Right renal pelvis (tissue), 4 donors: Measurements from ENCODE around the gene CEBPA. TPM values are rescaled to one million over a fixed set of nuclear protein-coding genes. Genes with fewer than 3 reads are reported as not detected.

Experiments used
- DNase-seq, 4 donors: peaks; one replicate each; pipeline ENCODE4 v3.0.0-alpha.2; 2013; ENCODE audit warnings: low read depth in 4 of 4, low spot score in 3 of 4, missing footprints in 1 of 4
- polyA plus RNA-seq, 4 donors: library from polyadenylated mRNA; unstranded; fragments of 120-200 nt; gene quantifications; one replicate each; pipeline ENCODE4 v1.2.1, GENCODE V29; 2013; ENCODE audit not compliant: insufficient read length in 4 of 4

Gene CEBPA
- polyA plus RNA-seq, 4 donors, result 3.1 to 5.5 (median 4.1) TPM

DNA sequence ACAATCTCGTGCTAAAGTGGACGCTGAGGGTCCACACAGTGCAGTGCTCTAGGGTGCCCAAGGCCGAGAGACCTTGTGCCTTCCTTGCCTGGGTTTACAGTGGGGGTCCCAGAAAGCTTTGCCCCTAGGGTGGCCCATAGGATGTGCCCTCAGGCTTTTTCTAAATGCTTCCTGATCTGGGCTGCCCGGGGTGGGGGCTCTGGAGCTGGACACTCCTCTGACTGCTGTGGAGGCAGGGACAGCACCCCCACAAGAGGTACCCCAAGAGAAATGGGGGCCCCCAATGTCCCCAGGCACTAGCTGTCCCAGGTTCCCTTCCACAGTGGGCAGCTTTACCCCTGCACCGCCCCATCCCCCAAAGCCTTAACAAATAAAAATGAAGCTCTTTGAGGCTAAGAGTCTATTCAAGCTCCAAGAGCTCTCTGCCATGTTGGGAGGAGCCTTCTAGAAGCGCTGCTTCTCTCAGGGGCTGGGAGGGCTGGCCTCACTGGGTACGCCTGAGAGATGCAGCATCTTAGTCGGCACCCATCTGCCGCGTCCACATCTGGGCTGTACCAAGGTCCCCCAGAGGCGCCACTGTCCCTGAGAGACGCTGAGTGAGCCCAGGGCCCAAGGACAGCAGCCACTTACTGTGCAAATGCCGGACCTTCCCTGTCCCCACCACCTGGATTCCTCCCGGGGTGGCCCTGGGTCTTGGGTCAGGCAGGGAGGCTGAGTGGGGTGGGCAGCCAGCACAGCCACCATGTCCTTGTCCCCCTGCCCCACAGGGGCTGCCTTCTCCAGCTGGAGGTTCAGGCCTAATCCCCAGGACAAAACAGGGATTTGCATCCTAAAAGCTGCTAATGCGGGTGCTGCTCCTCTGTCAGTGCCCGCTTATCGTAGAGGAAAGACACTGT is 27.4 kb downstream of the CEBPA start:
- no peak for DNase-seq

DNA sequence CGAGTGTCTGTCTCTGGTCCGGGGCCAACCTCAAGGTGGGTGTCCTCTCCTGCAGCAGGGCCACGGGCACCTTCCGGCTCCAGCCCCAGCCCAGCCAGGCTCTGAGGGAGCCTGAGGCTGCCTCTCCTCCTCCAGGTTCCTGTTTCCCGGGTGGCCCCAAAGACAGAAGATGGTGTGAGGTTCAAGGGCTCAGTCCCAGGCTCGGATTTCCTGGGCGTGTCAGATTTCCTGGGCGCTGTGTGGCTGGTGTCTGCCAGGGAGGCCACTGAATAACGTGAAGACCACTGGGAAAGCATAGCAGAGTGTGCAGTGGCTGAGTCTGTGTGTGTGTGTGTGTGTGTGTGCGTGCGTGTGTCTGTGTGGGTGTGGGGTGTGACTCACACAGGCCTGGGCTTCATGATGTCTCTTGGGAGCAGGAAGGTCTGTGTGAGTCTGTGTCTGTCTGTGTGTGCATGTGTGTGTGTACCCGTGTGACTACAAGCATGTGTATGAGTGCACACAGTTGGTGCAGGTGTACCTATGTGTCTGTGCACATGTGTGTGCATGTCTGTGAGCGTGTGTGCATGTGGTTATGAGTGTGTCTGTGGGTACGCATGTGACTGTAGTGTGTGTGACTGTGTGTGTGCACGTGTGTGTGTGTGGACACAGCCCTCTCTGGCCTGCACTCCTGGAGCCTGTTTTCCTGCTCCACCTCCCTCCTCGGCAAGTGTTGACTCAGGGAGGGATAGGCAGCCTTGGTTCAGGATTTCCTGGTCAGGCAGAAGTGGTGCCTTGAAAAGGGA is 28.3 kb downstream of the CEBPA start:
- DNase-seq, result no peak

DNA sequence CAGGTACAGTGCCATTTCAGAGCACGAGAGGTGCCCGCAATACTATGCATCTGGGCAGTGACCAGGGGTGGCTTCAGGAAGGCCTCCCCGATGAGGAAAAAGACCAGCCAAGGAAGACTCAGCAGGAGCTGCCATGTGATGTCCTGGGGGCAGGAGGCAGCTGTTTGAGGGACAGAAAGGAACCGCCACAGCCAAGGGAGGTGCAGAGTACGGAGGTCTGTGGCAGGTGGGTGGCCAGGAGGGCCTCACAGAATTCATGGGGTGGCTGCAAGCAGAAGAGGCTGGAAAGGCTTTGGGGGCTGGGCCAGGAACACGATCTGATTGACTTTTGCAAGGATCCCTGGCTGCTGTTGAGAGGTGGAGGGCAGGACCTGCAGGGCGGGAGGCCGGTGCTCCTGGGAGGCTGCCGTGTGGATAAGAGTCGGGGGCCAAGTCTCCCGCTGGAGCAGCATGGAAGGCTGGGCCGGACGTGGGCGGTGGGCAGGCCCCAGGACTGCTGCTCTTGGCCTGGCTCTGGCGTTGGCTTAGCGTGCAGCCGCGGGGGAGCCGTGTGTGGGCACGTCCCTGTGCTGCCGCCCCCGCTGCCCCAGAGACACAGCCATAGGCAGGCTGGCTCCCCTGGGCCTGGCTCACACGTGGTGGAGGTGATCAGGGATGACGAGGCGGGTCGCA is 29.1 kb downstream of the CEBPA start:
- DNase-seq, result no peak

DNA sequence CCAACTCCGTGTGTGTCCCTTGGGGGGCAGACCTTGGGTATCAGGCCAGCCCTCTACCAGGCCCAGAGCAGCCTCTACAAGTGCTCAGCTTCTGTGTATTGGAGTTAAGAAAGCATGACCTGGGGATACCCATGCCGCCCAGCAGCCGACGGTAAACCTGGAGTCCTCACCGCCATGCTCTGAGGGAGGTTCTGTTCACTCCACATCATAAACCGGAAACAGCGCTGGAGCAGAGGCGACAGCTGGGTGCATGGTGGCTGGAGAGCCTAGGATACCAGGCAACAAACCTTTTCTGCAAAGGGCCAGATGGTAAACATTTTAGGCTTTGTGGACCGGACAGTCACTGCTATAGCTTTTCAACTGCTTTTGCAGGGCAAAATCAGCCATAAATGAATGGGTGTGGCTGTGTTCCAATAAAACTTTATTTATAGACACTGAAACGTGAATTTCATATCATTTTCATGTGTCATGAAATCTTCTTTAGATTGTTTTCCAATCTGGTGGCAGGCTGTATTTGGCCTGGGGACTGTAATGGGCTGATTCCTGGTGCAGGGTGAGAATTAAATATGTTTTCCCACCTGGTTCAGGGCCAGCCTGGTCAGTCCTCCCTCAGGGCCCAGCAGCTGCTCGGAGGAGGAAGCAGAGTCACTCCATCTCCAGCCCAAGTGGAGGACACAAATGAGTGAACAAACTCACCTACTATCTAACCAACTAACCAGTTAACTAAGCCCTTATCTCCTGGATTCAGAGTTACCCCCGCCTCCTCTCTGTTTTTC is 30.9 kb downstream of the CEBPA start:
- DNase-seq, result no peak

DNA sequence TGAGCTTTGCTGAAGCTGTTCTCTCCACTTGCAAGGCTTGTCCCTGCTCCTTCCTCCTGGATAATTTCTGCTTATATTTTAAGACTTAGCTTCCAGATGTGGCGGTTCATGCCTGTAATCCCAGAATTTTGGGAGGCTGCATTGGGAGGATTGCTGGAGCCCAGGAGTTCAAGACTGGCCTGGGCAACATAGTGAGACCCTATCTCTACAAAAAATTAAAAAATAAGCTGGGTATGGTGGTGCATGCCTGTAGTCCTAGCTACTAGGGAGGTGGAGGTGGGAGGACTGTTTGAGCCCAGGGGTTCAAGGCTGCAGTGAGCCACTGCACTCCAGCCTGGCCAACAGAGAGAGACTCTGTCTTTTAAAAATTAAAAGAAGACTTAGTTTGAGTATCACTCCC is 31.6 kb downstream of the CEBPA start:
- no peak for DNase-seq

DNA sequence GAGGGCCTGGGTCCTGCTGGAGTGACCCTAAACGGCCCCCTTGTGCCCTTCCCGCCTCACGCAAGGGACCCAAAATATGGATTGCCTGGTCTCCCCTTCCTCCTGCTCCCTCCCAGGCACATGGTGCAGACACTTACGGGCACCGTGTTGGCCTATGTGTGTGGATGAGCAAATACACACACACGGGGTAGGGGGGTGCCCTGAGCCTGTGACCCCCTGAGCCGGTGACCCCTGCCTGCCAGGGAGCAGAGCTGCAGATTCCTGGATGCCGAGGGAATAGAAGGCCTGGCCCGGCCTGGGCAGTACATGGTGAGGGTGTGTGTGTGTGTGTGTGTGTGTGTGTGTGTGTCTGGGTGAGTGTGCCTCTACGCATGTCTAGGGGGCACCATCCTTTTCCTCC is 33.3 kb downstream of the CEBPA start:
- no peak for DNase-seq

DNA sequence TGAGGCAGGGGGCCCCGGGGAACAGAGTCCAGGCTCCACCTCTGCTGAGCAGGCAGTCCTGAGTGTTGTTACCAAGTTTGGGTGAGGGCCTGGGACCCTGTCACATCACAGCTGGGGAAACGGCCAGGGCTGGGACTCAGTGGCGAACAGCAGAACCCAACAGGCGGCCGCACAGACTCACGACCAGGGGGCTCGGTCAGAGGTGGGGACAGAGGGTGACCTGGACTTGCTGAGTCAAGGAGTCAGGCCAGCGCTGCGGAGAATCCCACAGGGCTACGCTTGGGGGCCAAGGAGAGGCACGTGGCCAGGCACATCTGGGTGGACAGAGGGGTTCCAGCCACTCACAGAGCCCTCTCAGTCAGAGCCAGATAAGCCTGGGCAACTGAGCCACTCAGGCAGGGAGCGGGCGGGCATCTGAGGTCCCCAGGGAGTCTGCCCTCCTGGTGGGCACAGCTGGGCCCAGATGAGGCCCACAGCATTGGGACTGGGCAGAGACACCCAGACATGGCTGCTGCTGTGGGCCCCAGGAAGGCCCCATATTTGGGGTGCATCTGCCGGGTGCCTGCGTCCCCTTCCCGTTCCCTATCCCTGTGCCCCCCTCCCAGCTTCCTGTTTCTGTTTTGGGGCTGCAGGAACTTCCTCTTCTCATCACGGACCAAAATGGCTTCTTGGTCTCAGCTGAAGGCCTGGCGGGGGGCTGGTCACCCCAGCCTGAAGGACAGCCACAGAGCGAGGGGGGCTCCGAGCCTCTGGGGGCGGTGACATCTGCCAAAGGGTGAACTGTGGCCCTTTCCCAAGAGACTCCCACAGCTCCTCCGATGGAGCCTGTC is 34.0 kb downstream of the CEBPA start:
- DNase-seq, result no peak

DNA sequence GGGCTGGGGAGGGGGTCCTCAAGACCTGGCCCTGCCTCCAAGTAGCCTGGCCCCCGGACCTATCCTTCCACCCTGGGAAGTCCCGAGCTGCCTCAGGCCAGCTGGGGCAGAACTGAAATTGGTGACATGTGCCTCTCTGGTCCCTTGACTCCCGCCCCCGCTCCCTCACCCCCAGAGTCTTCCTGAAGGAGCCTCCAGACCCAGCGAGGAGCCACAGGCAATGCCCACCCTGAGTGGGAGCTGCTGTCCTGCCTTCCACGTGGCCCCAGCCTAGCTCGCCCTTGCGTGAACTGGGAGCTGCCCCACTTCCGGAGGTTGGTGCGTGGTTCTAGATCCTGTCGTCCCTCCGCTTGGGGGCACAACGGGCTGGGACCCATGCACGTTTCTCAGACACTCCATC is 34.6 kb downstream of the CEBPA start:
- no peak for DNase-seq

DNA sequence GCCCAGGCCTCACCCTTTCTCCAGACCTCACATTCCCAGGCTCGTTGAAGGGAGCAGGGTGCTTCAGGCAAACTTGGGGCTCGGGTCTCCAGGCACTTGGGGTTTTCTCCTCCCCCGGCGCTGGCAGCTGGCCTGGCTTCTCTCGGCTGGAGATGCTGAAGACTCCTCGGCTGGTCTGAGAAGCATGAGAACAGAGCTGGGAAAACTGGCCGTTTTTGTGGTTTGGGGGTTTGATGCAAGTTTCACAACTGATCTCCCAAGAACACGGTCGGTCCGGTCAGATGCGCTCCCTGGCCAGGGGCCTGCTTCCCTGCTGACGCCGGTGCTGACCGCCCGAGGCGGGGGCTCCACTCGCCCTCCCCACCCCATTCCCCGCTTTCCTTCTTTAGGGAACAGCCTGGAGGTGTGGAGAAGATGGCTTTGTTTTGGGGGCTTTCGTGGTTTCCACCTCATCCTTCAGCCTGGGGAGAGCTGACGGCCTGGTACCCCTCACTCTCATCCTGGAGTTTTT is 35.3 kb downstream of the CEBPA start:
- DNase-seq, result no peak

DNA sequence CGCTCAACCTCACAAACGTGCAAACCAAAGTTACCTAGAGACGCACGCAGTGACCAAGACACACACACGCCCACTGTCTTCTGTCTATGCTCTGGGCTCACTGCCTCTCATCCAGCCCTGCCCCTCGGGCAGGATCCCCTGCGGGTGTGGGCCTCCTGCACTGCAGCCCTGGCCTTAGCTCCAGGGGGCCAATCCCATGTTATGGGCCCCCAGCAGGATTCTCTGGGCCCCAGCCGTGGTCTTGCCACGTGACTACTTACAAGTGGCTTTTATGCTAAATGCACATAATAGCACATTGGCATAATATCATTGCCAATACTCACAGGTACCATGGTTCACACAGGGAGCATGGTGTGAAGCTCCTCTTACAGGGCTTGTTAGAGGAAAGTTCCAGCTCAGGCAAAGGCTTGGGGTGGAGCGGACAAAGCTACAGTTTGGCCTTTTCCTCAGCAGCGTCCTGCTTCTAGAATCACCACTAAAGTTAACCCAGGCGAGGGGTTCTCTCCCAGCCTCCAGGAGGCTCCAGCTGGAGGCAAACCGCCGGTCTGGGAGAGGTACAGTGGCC is 37.4 kb downstream of the CEBPA start:
- no peak for DNase-seq

DNA sequence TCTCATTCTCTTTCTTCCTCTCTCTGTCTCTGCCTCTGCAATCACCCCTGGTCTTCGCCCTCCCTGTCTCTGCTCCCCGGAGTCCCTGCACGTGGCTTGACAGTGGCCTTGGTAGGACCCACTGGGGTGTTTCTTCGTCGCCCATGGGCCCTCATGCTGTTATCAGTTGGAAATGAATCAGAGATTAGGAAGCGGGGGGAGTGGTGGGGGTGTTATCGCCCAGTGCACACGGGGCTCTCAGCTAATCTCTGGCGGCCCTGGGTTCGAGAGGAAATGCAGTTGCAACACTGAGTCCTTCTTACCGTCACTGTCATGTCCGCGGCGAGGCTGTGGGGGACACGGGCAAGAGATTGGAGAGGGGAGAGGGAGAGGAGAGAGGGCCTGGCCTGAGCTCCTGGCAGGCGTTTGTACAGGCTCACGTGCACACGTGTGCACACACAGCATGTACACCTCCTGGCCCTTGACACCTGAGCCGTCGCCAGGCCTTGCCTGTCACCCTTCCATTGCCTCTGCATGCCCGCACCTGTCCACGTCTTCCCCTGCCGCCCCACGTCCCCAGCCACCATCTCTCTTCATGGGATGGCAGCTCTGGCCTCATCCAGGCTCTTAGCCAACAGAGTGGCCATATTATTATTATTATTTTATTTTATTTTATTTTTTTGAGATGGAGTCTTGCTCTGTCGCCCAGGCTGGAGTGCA is 38.9 kb downstream of the CEBPA start:
- no peak for DNase-seq

DNA sequence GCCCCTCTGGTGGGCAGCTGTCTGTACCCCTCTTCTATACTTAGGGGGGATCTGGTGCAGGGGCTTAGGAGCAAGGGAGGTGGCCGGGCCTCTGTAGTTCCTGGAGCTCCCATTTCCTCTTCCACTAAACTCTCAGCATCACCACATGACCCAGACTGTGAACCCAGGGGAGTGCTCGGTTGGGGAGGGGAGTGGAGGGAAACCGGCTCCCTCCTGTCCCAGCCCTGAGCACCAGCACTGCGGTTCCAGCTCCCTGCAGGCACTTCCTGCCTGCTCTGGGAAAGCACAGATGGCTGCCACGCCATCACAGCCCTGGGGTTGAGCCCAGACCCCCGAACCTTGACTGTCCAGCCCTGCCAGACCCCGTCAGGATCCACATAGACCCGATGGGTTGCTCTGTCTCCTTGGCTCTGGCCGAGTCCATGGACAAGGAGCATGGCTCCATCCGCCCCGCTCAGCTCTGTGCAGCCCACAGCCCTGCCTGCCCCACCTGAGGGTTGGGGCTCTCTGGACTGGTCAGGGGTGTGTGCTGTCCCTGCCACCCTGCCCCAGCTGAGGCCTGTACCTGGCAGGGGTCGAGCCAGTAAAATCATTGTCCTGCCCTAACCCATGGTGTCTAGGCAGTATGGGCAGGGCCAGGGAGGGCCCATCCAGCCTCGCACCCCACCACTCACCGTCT is 40.7 kb downstream of the CEBPA start:
- DNase-seq, result no peak

DNA sequence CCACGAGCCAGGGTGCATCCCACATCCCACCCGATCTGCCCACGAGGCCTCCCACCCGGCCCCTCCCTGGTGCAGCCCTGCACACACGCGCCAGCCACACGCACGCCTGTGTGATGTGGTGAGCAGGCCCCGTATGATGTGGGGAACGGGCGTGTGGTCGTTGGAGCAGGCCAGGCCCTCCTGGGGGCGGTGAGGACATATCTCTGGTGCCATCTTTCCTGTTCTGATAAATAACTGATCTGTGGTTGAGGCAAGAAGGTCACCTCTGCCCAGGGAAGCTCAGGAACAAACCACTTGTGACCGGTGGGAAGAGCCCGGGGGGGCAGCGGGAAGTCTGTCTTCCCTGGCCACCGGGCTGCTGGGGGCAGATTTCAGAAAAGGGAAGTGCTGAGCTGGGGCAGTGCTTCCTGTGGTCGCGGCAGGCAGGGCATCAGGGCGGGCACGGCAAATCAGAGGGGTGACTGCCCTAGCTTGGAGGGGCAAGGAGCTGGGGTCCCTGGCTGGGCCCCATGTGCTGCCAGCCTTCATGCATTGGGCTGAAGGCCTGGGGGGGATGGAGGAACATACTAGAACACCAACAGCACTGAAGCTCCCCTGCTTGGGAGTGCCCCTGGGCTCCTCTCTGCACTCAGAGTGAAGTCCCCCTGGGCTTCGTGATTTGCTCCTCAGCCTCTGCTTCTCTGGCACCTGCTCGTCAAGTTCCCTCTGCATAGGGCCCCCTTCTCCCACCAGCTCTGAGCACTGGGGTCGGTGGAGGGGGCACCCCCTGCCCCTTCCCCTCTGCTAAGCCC is 41.5 kb downstream of the CEBPA start:
- DNase-seq, result no peak

DNA sequence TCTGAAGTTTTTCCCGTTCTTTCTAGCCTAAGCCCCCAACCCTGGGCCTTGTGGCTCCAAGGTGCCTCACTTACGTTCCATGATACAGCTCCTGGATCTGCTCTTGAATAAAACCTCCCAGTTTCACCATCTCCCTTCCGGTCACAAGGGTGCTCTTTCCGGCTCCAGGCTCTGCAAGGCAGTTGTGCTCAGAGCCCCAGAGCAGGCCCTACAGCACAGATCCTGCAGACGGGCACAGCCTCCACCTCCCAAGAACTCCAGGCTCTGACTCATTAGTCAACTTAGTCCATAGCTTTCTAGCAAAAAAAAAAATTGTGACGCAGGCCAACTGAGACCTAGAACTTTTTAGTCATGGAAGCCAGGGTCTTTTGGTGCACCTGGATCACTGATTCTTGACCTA is 42.8 kb downstream of the CEBPA start:
- DNase-seq, result no peak

DNA sequence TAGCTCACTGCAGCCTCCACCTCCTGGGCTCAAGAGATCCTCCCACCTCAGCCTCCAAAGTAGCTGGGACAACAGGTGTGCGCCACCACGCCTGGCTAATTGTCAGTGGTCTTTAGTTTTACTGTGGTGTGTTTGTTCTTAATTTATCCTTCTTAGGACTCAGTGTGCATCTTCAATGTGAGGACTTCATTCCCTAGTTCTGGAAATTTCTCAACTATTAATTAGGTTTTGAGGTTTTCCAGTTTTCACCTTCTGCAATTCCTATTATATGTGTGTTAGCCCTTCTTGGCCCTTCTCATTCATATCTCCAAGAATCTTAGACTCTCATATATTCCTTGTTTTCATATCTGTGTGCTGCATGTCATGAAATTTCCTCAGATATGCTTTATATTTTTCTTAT is 44.5 kb downstream of the CEBPA start:
- DNase-seq, result no peak

DNA sequence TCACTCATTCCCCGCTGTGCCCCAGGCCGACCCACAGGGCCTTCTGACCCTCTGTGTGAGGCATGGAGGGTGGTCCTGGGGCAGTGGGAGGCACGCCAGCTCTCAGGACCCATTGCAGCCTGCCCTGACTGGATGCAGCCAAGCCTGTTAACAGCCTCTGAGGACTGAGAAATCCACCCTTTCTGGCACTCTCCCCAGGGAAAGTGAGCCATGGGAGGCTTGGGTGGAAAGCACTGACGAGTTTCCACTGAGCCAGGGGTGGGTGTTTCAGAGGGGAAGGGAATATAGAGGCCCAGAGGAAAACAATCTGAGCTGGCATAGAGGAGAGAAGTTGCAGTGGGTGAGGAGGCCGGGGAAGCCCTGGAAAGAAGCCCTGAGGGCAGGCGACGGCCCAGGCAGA is 46.1 kb downstream of the CEBPA start:
- no peak for DNase-seq

DNA sequence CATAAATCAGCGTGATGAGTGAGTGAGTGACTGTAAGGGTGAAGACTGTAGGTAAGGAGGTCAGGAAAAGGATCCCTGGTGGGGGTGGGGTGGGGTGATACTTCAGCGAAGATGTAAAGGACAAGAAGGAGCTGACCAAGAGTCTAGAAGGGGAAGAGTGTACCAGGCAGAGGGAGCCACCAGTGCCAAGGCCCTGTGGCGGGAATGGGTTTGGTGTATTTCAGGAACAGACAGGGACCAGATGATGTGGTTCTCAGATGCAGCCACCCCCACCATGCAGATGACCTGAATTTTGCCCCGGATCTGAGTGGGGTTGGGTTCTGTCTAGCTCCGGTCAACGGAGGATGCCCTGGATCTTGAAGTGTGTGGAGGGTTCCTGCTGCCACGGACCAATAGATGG is 46.6 kb downstream of the CEBPA start:
- DNase-seq, result no peak
